Parathyroid adenoma (tissue), 2 donors: Measurements from ENCODE around the gene CDH7.

Experiments
- H2AFZ ChIP-seq: fragments of 300-600 bp; sonication (generic); one replicate; pipeline ENCODE4 v1.7.0; 2017; ENCODE audit warnings: antibody characterized with exemption, mild to moderate bottlenecking
- H3K27ac ChIP-seq: fragments of 300-600 bp; sonication (generic); one replicate; pipeline ENCODE4 v1.7.0; 2017
- H3K27me3 ChIP-seq: fragments of 300-600 bp; sonication (generic); one replicate; pipeline ENCODE4 v1.7.0; 2017; ENCODE audit warnings: low read length; ENCODE audit not compliant: control insufficient read depth, insufficient read depth
- H3K36me3 ChIP-seq: fragments of 300-600 bp; sonication (generic); one replicate; pipeline ENCODE4 v1.7.0; 2017; ENCODE audit warnings: low read length; ENCODE audit not compliant: control insufficient read depth, insufficient read depth
- H3K4me1 ChIP-seq: fragments of 300-600 bp; sonication (generic); one replicate; pipeline ENCODE4 v1.7.0; 2017; ENCODE audit warnings: control low read depth
- H3K4me2 ChIP-seq: fragments of 300-600 bp; sonication (generic); one replicate; pipeline ENCODE4 v1.7.0; 2017; ENCODE audit warnings: low read length
- H3K4me3 ChIP-seq: fragments of 300-600 bp; sonication (generic); one replicate; pipeline ENCODE4 v1.7.0; 2017; ENCODE audit warnings: low read depth, low read length
- H3K79me2 ChIP-seq: fragments of 300-600 bp; sonication (generic); one replicate; pipeline ENCODE4 v1.7.0; 2017; ENCODE audit warnings: control low read depth
- H3K9ac ChIP-seq: fragments of 300-600 bp; sonication (generic); one replicate; pipeline ENCODE4 v1.7.0; 2017; ENCODE audit warnings: mild to moderate bottlenecking
- H3K9me3 ChIP-seq: fragments of 300-600 bp; sonication (generic); one replicate; pipeline ENCODE4 v1.7.0; 2017; ENCODE audit warnings: low read length; ENCODE audit not compliant: control insufficient read depth
- TF ChIP-seq, protein P1 (sequence below): fragments of 300-600 bp; sonication (generic); IDR thresholded peaks from one replicate; pipeline ENCODE4 v1.7.0; 2017; ENCODE audit warnings: antibody characterized with exemption, mild to moderate bottlenecking
- donor health status: primary hyperparathyroidism.

CDH7 gene

DNA sequence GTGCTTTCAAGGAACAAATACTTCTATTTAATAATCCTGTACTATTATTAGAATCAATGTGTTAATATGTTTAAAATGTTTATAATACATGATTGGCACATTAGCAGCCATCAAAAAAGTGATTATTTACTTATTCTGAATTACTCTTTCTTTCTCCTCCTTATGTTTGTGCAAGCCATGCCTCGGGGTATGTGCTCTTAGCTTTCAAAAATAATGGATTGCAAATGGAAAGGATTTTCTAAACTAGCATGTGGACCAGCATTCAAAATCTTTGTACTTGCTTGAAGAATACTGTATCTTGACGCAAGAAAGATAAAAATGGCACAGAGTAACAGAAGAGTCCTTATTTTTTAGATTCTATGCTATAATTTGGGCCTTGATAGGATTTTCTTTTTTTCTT lies 156.5 kb downstream of the CDH7 start:
- TF ChIP-seq, protein P1, sequence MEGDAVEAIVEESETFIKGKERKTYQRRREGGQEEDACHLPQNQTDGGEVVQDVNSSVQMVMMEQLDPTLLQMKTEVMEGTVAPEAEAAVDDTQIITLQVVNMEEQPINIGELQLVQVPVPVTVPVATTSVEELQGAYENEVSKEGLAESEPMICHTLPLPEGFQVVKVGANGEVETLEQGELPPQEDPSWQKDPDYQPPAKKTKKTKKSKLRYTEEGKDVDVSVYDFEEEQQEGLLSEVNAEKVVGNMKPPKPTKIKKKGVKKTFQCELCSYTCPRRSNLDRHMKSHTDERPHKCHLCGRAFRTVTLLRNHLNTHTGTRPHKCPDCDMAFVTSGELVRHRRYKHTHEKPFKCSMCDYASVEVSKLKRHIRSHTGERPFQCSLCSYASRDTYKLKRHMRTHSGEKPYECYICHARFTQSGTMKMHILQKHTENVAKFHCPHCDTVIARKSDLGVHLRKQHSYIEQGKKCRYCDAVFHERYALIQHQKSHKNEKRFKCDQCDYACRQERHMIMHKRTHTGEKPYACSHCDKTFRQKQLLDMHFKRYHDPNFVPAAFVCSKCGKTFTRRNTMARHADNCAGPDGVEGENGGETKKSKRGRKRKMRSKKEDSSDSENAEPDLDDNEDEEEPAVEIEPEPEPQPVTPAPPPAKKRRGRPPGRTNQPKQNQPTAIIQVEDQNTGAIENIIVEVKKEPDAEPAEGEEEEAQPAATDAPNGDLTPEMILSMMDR = no peak
- Histone ChIP-seq H3K27me3 (no peaks in the 10 kb centered on the region), H3K9ac (no peak overlapping the region), H2AFZ (no peak overlapping the region), H3K4me1 (no peaks in the 10 kb centered on the region), H3K9me3 (no peaks in the 10 kb centered on the region), H3K27ac (no peak overlapping the region), H3K79me2 (no peaks in the 10 kb centered on the region), H3K36me3 (no peaks in the 10 kb centered on the region), H3K4me2 (no peak overlapping the region), H3K4me3 (no peak overlapping the region)

DNA sequence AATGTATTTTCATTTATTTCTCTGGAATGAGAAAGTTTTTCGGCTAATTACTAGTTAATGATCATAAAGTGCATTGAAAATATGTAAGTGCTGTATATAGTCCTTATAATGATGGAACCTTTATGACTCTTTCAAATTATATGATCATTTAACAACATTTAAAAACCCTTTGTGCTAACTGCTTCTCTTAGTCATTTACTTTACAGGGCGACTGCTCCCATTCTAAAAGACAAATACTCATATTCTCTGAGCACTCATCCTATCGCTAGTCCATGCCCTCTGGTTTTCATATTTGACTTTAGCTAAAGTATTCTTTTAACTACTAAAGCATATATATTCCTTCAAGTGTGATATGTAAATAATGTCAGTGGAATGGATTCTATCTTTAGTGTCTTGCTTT lies 168.2 kb downstream of the CDH7 start:
- no peak overlapping the region for H3K4me2 ChIP-seq
- TF ChIP-seq, protein P1 = no peak
- H3K4me3 ChIP-seq = no peak overlapping the region
- no peak overlapping the region for H3K9ac ChIP-seq
- H3K79me2 ChIP-seq = no peaks in the 10 kb centered on the region
- H3K4me1 ChIP-seq = no peaks in the 10 kb centered on the region
- H2AFZ ChIP-seq = no peak overlapping the region
- H3K9me3 ChIP-seq = no peaks in the 10 kb centered on the region
- H3K36me3 ChIP-seq = no peaks in the 10 kb centered on the region
- no peaks in the 10 kb centered on the region for H3K27me3 ChIP-seq
- H3K27ac ChIP-seq = no peak overlapping the region

DNA sequence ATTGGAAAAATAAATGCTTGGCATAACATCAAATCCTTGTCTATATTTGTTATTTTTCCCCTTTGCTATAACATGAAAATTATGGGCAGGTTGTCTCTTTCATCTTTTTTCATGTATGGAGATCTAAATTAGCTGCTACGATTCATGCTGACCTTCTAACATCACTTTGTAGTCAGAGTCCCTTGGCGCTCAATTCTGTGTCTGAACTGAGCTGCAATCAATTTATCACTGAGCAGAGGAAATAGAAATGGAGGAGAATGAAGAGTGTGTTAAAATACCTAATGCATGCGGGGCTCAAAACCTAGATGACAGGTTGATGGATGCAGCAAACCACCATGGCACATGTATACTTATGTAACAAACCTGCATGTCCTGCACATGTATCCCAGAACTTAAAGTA lies 168.9 kb downstream of the CDH7 start:
- H3K36me3 ChIP-seq = no peaks in the 10 kb centered on the region
- H3K9ac ChIP-seq = no peak overlapping the region
- no peak overlapping the region for H3K4me3 ChIP-seq
- H3K79me2 ChIP-seq = no peaks in the 10 kb centered on the region
- H2AFZ ChIP-seq = no peak overlapping the region
- no peak overlapping the region for H3K27ac ChIP-seq
- no peaks in the 10 kb centered on the region for H3K27me3 ChIP-seq
- H3K9me3 ChIP-seq = no peaks in the 10 kb centered on the region
- no peaks in the 10 kb centered on the region for H3K4me1 ChIP-seq
- H3K4me2 ChIP-seq = no peak overlapping the region
- TF ChIP-seq, protein P1 = no peak

DNA sequence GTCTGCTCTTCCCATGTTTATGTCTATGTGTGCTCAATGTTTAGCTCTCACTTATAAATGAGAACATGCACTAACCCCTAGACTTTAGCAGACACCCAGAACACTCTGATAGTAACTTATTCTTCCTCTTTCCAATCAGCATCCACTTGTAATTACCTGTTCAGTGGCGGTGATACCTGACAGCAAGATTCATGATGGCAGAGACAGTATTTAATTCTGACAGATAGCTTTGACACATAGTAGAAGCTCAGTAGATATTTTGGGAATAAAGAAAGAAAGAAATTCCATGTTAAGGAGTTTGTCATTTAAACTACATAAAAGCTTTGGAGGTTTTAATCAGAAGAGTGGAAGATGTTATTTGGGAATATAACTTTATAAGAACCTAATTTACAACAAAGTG lies 171.3 kb downstream of the CDH7 start:
- Histone ChIP-seq H3K4me1 (no peaks in the 10 kb centered on the region), H3K4me2 (no peak overlapping the region), H3K27me3 (no peaks in the 10 kb centered on the region), H3K27ac (no peak overlapping the region), H3K9ac (no peak overlapping the region), H2AFZ (no peak overlapping the region), H3K79me2 (no peaks in the 10 kb centered on the region), H3K9me3 (no peaks in the 10 kb centered on the region), H3K4me3 (no peak overlapping the region), H3K36me3 (no peaks in the 10 kb centered on the region)
- TF ChIP-seq, protein P1 = no peak

DNA sequence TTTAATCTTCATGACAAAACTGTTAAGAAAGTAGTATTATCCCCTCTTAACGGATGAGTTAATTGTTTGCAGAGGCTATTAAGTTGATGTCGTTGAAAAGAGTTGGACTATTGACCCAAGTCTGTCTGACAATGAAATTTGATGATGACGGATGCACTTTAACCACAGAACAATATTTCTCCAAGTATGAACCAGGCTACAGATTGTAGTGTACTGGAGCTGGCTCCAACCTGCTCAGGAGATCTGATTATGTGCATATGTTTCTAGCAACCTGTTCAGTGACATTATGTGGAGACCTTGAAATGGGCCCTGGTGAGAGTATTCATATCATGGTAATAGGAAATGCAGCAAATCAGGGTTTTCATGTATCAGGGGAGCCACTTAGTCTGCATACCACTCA lies 174.1 kb downstream of the CDH7 start:
- no peak overlapping the region for H3K4me3 ChIP-seq
- TF ChIP-seq, protein P1 = no peak
- no peaks in the 10 kb centered on the region for H3K4me1 ChIP-seq

More for the DNA sequence above, 174.1 kb downstream of the CDH7 start:
- Histone ChIP-seq H3K36me3 (no peaks in the 10 kb centered on the region), H2AFZ (no peak overlapping the region), H3K79me2 (no peaks in the 10 kb centered on the region), H3K4me2 (no peak overlapping the region), H3K27ac (no peak overlapping the region), H3K9me3 (no peaks in the 10 kb centered on the region), H3K27me3 (no peaks in the 10 kb centered on the region), H3K9ac (no peak overlapping the region)
